NOMO-1 treated with dmso at 0.1 percent for 144 hours (cell line): ENCODE data around the gene GPR82.
"Not testable (repeated sequence)": the region's sequence is repeated elsewhere in the genome, so short reads cannot be mapped to it uniquely, and the experiment has no call there.

Source experiments
- DNase-seq: peaks from one replicate; lab custom pipeline; 2025; ENCODE audit not compliant: unreplicated experiment; lab: John Stamatoyannopoulos, UW

The GPR82 gene

DNA sequence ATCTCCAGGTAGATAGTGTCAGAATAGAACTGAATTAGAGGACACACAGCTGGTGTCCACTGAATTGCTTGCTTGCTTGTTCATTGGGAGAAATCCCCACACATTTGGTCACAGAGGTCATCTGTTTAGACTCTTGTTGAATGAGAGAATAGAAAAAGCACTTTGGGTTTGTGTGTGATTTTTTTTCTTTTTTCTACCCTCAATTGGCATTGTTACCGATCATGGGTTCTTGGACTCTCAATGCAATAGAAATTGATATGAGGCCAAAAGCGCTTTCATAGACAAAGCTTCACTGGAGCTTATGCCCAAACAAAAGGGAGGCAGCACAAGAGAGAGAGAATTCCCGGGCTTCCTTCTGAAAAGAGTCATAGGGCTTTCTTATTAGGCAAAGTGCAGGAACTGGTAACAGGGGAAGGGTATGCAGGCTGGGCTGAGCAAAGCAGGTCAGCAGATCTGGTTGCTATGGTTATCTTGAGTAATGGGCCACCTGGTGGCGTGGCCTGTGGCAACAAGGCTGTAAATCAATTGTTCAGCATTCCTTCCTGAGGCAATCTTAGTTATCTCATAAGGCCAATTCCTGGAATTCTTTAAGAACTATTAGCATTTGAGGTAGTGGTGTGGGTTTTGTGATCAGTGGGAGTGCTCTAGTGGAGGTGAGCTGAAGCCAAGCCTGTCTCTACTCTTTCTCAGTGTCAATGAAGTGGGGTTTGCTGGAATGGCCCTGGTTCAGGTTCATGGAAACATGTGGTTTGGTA, 5.3 kb upstream of the GPR82 start:
- no peak for DNase-seq

DNA sequence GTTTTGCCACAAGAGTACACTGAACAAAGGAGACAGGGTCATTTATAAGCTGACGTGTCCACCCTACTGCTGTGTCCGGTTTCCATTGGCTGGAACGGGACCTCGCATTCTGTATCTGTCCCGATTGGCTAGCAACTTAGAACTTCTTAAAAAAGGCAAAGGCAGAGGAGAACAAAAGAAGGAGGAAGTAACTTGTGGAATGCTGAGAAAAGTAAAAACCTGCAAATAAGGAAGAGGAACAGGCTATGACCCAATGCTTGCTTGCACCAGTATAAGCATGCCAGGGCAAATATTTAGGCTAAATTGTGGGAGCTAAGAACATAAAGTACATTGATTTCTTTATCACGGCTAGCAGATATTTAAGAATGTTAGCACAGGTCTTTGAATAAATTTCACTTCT, 4.4 kb upstream of the GPR82 start:
- not testable (repeated sequence) for DNase-seq

- DNase-seq, result no peak
Observed at GRCh38 chrX:41720125-41720779, 3.7 kb upstream of the GPR82 start.

DNA sequence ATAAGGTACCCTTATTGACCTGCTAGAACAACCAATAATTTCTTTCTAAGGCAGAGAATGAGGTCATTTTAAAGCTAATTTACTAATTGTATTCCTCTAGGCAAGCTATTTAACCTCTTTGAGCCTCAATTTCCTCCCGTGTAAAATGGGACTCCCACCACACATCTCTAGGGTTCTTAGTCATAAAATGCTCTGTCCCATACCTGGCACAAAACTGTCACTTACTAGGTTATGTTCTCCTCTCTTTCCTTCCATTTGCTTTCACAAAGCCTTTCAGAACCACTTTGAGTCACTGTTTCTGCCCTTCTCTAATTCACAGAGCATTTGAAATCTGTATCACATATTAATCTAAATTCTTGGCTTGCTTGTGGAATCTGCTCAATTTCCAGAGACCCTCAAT, 2.4 kb upstream of the GPR82 start:
- DNase-seq, result no peak

DNA sequence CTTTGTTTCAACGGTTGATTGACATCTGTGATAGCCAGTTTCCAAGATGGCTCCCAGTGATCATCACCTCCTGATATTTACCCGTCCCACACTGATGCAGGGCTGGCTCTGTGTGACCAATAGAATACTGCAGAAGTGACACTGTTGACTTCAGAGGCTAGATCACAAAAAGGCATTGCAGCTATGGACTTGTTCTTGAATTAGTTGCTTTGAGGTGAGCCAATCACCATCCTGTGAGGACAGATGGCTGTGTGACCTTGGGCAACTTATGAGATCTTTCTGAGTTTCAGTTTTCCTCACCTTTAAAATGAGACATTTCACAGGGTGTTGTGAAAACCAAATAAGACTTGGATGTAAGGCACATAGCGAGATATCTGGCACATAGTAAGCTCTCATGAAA, 1.8 kb upstream of the GPR82 start:
- DNase-seq, result no peak

- DNase-seq, result no peak
Observed at GRCh38 chrX:41722816-41723618, 964 bp upstream of the GPR82 start.

- DNase-seq, result no peak
Observed at GRCh38 chrX:41728125-41728524, 4.1 kb downstream of the GPR82 start.

DNA sequence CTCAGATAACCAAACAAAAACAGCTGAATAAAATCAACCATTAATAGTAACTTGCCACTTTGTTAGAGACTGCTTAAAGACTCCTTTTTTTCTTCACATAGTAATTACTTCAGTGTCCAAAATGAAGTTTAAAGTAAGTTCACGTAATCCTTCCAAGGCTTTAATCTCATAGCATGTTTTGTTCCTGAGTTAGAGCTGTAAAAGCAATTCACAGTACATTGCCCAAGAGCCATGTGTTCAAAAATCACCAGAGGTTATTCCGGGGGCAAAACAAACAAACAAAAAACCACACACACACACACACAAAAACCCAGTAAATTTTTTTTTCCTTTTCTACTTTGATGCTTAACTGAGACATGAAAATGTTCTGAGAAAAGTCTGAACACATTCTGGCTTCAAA, 6.1 kb downstream of the GPR82 start:
- no peak for DNase-seq

GRCh38 chrX:41732260-41732659, 8.3 kb downstream of the GPR82 start:
- no peak for DNase-seq

DNA sequence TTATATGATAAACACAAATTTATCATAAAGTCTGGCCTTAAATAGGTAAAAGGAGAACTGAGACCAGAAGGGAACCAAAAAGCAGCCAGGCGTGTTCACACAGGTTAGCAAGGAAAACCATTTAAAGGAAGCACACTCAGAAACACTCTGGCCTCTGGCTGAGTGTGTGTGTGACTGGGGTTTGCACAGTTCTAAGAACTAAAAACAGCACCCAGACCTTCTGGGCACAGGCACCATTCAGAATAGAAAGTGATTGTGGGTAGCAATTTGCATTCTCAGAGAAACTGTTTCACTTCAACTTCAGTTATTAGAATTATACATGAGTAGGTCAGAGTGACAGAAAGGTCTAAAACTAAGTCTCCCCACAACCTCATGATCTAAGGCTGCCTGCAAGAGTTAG, 10.0 kb downstream of the GPR82 start:
- no peak for DNase-seq

GRCh38 chrX:41734530-41734929, 10.5 kb downstream of the GPR82 start:
- no peak for DNase-seq

DNA sequence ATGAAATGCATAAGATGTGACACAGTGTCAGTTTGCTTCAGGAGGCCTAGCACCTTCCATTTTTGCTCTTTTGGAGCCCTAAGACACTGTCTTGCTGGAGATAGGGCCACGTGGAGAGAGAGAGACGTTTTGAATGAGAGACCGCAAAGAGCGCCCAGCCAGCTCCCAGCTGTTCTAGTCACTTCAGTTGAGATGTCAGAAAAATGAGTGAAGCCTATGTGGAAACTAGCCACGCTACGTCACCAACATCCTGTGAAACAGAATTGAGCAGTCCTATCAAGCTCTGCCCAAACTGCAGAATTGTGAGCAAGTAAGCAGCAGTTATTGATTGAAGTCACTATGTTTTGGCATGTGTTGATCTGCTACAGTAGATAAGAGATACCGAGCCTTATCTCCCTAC, 13.1 kb downstream of the GPR82 start:
- no peak for DNase-seq

- DNase-seq, result no peak
Observed at GRCh38 chrX:41739871-41740270, 15.9 kb downstream of the GPR82 start.

- DNase-seq, result no peak
Observed at GRCh38 chrX:41750716-41751115, 26.7 kb downstream of the GPR82 start.

DNA sequence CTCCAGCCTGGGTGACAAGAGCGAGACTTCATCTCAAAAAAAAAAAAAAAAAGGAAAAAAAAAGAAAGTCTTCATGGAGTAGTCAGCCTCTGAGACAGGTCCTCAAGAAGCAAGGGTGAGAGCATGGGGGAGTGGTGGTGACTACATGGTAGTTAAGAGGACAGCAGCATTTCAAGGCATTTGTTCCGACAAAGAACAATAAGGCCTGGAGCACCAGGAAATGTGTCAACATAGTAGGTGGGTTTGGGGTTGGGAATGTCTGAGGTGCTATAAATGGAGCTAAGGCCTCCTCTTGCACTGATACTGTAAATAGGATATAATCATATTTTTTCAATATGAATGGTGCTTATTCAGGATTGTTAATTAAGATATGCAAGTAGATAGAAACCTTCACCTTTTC, 34.4 kb downstream of the GPR82 start:
- no peak for DNase-seq

GRCh38 chrX:41759817-41760216, 35.8 kb downstream of the GPR82 start:
- DNase-seq, result no peak

DNA sequence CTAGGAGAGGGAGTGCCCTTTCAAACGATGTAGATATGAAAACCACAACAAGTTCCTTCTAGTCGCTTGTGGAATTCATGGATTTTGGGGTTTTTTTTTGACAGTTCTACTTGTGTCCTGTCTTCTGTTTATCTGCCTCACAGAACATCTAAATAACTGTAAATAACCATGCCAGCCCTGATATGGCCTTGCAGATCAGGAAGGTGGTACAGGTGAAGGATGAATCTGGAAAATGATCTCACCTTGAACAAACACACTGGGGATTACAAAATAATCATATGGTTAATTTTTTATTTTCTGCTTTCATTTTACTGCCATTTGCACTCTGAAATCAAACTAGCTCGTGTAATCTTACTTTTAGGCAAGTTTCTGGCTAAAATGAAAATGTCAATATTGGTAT, 37.2 kb downstream of the GPR82 start:
- DNase-seq, result no peak

- no peak for DNase-seq
Observed at GRCh38 chrX:41761702-41762101, 37.7 kb downstream of the GPR82 start.

DNA sequence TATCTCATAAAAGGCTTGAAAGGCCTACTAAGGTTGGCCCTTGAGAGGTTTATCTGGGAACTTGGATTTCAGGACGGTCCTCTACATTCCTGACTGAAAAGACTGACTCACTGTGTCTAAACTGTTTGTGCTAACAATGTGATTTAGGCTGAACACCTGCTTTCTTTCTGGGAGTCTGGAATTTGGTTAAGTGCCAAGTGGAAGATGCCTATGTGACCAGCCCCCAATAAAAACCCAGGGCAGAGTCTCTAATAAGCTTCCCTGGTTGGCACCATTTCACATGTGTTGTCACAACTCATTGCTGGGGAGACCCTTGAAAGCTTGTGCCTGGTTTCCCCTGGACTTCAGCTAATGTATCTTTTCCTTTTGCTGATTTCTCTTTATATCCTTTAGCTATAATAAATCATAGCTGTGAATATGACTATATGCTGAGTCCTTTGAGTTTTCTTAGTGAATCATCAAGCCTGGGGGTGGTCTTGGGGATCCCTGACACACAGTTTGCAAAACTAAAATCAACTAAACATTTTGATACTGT, 55.1 kb downstream of the GPR82 start:
- no peak for DNase-seq
